ENCODE data around the gene MAGEA2. TPM values are rescaled to one million over a fixed set of nuclear protein-coding genes. Genes with fewer than 3 reads are reported as not detected.

Gene MAGEA2
- total RNA-seq, 1 experiment from 2014 or later = 14.0 TPM

- H3K4me1 Mint-ChIP-seq = no peaks in the 10 kb centered on the region
- ATAC-seq = no peak
- TF ChIP-seq SOX15 (CRISPR knock-in tag; IDR thresholded peaks at IDR 0.05) (no peak), EMX1 (CRISPR knock-in tag; IDR thresholded peaks at IDR 0.05) (no peak), ZBTB21 (CRISPR knock-in tag; IDR thresholded peaks at IDR 0.05; ENCODE audit: borderline replicate concordance) (no peak), ZBTB43 (CRISPR knock-in tag; IDR thresholded peaks at IDR 0.05) (no peak), IRF2 (CRISPR knock-in tag; IDR thresholded peaks at IDR 0.05; ENCODE audit: borderline replicate concordance, low read depth) (no peak), CREB1 (CRISPR knock-in tag; IDR thresholded peaks at IDR 0.05) (no peak), ZNF396 (CRISPR knock-in tag; IDR thresholded peaks at IDR 0.05; ENCODE audit: borderline replicate concordance) (no peak), NFATC4 (CRISPR knock-in tag; IDR thresholded peaks at IDR 0.05) (no peak), FOXK1 (CRISPR knock-in tag; IDR thresholded peaks at IDR 0.05) (no peak), GABPB1 (CRISPR knock-in tag; IDR thresholded peaks at IDR 0.05) (no peak), STAT6 (CRISPR knock-in tag; conservative IDR thresholded peaks at IDR 0.05; ENCODE audit: low read depth) (no peak), PRRX2 (CRISPR knock-in tag; IDR thresholded peaks at IDR 0.05) (no peak), FOXJ3 (CRISPR knock-in tag; IDR thresholded peaks at IDR 0.05; ENCODE audit: borderline replicate concordance) (no peak), ZNF121 (CRISPR knock-in tag; IDR thresholded peaks at IDR 0.05) (no peak), TP53 (CRISPR knock-in tag; IDR thresholded peaks at IDR 0.05) (no peak), NFYB (CRISPR knock-in tag; conservative IDR thresholded peaks at IDR 0.05; ENCODE audit: low read depth) (no peak), NR3C1 (CRISPR knock-in tag; conservative IDR thresholded peaks at IDR 0.05; ENCODE audit: low read depth) (no peak)
- TF ChIP-seq, protein P1, sequence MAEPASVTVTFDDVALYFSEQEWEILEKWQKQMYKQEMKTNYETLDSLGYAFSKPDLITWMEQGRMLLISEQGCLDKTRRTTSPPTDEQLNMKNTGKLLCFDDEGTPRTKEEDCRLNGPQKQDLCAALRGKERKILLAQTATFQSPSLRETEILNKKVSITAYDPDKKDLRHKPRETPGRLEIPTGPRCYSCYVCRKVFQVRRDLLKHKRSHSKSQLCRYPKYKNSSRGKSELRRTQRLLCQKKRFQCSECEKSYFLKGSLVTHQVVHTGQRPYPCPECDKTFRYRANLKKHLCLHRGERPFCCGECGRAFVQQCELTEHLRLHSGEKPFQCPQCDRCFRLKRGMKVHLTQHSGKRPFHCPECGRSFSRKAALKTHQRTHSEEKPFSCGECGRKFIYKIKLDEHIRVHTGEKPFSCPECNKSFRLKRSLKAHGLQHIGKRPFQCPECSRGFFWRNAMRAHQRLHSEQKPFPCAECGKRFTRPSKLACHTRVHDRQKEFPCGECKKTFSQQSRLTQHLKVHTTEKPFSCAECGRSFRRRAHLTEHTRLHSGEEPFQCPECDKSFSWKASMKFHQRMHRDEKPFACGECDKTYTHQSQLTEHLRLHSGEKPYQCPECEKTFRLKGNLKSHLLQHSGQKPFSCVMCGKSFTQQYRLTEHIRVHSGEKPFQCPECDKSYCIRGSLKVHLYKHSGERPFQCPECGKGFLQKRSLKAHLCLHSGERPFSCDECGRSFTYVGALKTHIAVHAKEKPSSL (CRISPR knock-in tag; conservative IDR thresholded peaks at IDR 0.05) = no peak
- TF ChIP-seq, protein P2, sequence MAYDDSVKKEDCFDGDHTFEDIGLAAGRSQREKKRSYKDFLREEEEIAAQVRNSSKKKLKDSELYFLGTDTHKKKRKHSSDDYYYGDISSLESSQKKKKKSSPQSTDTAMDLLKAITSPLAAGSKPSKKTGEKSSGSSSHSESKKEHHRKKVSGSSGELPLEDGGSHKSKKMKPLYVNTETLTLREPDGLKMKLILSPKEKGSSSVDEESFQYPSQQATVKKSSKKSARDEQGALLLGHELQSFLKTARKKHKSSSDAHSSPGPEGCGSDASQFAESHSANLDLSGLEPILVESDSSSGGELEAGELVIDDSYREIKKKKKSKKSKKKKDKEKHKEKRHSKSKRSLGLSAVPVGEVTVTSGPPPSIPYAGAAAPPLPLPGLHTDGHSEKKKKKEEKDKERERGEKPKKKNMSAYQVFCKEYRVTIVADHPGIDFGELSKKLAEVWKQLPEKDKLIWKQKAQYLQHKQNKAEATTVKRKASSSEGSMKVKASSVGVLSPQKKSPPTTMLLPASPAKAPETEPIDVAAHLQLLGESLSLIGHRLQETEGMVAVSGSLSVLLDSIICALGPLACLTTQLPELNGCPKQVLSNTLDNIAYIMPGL (CRISPR knock-in tag; IDR thresholded peaks at IDR 0.05) = no peak
- TF ChIP-seq, protein P3, sequence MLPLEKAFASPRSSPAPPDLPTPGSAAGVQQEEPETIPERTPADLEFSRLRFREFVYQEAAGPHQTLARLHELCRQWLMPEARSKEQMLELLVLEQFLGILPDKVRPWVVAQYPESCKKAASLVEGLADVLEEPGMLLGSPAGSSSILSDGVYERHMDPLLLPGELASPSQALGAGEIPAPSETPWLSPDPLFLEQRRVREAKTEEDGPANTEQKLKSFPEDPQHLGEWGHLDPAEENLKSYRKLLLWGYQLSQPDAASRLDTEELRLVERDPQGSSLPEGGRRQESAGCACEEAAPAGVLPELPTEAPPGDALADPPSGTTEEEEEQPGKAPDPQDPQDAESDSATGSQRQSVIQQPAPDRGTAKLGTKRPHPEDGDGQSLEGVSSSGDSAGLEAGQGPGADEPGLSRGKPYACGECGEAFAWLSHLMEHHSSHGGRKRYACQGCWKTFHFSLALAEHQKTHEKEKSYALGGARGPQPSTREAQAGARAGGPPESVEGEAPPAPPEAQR (CRISPR knock-in tag; IDR thresholded peaks at IDR 0.05) = no peak
- ChIA-PET POLR2A (no interaction called here), CTCF (interaction anchor here (1.0 kb wide), 1 partner anchor 94 kb away, joined by 3 read pairs; no protein-coding TSS in a partner anchor)
- no peak overlapping the region for H3K4me3 Mint-ChIP-seq
- no peaks in the 10 kb centered on the region for H3K36me3 Mint-ChIP-seq
- H3K27ac Mint-ChIP-seq = no peak overlapping the region
- no peak for DNase-seq (ENCODE audit: low spot score)
- no peaks in the 10 kb centered on the region for H3K9me3 Mint-ChIP-seq
- H3K27me3 Mint-ChIP-seq (ENCODE audit: low read depth) = peaks cover 22% of the 10 kb centered on the region
These were observed 17.7 kb downstream of the MAGEA2 start for GRCh38 chrX:152735860-152736511.

Data from WTC11 (cell line).